Measurements from ENCODE around the gene OARD1.
A peak's percentile ranks its signal among the peaks of the same experiment; 100 is the strongest.

OARD1 gene

DNA sequence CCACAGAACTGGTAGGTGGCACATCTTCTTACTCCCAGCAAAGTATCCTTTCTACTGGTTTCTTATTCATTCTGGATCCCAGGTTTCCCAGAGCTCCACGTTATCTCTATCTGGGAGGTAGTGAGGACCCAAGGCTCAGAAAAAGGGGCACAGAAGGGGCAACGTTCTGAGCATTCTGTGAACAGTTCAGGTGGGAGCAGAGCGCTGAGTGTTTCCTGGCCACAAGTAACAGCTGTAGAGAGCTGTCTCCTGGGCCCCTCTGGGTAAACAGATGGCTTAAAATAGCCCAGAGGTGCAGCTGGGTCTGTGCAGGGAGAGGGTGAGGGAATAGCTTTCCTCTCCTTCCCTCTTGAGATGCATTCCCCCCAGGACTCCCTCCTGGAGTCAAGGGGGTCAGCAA is 17.0 kb downstream of the OARD1 start:
- H3K27me3 Mint-ChIP-seq (ENCODE audit: low read depth, poor library complexity) = peaks cover 7% of the 10 kb centered on the region
- TF ChIP-seq, protein P1, sequence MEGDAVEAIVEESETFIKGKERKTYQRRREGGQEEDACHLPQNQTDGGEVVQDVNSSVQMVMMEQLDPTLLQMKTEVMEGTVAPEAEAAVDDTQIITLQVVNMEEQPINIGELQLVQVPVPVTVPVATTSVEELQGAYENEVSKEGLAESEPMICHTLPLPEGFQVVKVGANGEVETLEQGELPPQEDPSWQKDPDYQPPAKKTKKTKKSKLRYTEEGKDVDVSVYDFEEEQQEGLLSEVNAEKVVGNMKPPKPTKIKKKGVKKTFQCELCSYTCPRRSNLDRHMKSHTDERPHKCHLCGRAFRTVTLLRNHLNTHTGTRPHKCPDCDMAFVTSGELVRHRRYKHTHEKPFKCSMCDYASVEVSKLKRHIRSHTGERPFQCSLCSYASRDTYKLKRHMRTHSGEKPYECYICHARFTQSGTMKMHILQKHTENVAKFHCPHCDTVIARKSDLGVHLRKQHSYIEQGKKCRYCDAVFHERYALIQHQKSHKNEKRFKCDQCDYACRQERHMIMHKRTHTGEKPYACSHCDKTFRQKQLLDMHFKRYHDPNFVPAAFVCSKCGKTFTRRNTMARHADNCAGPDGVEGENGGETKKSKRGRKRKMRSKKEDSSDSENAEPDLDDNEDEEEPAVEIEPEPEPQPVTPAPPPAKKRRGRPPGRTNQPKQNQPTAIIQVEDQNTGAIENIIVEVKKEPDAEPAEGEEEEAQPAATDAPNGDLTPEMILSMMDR (IDR thresholded peaks at IDR 0.05) = no peak
- no peaks in the 10 kb centered on the region for H3K9me3 Mint-ChIP-seq
- peak overlapping the region; percentile 55 for H3K27ac Mint-ChIP-seq
- peaks cover 93% of the 10 kb centered on the region for H3K4me1 Mint-ChIP-seq
- H3K36me3 Mint-ChIP-seq (ENCODE audit: low read depth) = peaks cover 2% of the 10 kb centered on the region
- peak overlapping the region; percentile 29 for H3K4me3 Mint-ChIP-seq
- no peak for DNase-seq

DNA sequence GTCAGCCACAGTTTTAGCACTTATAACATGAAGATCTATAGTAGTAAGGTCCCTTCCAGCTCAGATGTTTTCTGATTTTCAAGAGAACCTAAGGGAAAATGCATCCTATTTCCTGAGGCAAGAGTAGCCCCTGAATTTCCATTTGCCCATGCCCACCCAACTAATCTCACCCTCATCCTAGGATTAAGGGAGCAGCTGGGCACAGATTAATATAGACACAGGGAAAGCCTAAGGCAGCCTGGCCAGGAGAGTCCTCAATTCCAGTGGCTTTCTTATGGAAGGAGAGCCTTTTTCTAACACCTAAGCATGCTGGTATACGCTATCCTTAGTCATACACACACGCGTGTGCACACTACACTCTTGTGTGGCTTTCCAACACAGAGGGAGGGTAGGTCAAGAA is 17.6 kb downstream of the OARD1 start:
- H3K4me3 Mint-ChIP-seq = no peak overlapping the region
- no peaks in the 10 kb centered on the region for H3K36me3 Mint-ChIP-seq (ENCODE audit: low read depth)
- peaks cover 93% of the 10 kb centered on the region for H3K4me1 Mint-ChIP-seq
- DNase-seq = no peak
- H3K9me3 Mint-ChIP-seq = no peaks in the 10 kb centered on the region
- no peak overlapping the region for H3K27ac Mint-ChIP-seq
- H3K27me3 Mint-ChIP-seq (ENCODE audit: low read depth, poor library complexity) = peaks cover 7% of the 10 kb centered on the region
- TF ChIP-seq, protein P1 (IDR thresholded peaks at IDR 0.05) = no peak

DNA sequence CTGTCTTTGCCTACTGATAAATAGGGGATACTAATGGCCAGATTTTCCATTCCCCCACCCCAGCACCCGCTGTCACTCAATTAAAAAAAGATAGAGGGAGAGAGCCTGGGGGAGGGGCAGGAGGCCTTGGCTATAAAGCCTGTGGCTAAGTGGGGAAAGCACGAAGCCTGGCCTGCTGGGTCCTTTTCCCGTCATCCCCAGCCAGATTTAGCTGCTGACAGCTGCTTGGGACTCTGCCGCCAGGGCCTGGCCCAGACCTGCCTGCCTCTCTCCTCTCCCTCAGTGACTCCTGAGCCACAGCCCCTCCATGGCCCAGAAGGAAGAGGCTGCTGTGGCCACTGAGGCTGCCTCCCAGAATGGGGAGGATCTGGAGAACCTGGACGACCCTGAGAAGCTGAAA is 19.1 kb downstream of the OARD1 start, which contains the start of gene APOBEC2:
TSS of gene APOBEC2 (plus strand) at position 162 of the 400 bp plus-strand sequence. CDS start at position 308, 146 bp downstream.
- DNase-seq = no peak
- TF ChIP-seq, protein P1 (IDR thresholded peaks at IDR 0.05) = no peak
- H3K4me3 Mint-ChIP-seq = no peak within 1 kb of the TSS
- H3K36me3 Mint-ChIP-seq (ENCODE audit: low read depth) = no peaks in the 10 kb centered on the region
- H3K9me3 Mint-ChIP-seq = no peaks in the 10 kb centered on the region
- H3K4me1 Mint-ChIP-seq = peaks cover 93% of the 10 kb centered on the region
- H3K27ac Mint-ChIP-seq = no peak within 1 kb of the TSS
- H3K27me3 Mint-ChIP-seq (ENCODE audit: low read depth, poor library complexity) = peaks cover 3% of the 10 kb centered on the region

DNA sequence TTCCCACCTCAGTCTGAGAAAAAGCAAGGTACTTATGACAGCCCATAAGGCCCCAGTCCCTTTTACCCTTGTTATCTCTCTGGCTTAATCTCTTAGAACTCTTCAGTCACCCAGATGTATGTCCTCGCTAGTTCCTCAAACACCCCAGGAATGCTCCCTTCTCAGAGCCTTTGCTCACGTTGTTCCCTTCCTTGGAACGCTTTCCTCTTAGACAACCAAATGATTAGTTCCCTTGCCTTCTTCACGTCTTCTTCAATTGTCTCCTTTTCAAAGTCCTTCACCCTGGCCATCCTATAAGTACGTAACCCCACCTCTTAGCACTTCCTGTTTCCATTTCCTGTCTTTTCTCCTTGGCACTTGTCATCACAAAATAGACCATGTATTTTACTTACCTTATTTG is 20.3 kb downstream of the OARD1 start:
- H3K27me3 Mint-ChIP-seq (ENCODE audit: low read depth, poor library complexity) = peaks cover 6% of the 10 kb centered on the region
- DNase-seq = no peak
- no peaks in the 10 kb centered on the region for H3K9me3 Mint-ChIP-seq
- TF ChIP-seq, protein P1 (IDR thresholded peaks at IDR 0.05) = no peak
- H3K27ac Mint-ChIP-seq = no peak overlapping the region
- no peaks in the 10 kb centered on the region for H3K36me3 Mint-ChIP-seq (ENCODE audit: low read depth)
- no peak overlapping the region for H3K4me3 Mint-ChIP-seq
- peaks cover 90% of the 10 kb centered on the region for H3K4me1 Mint-ChIP-seq

DNA sequence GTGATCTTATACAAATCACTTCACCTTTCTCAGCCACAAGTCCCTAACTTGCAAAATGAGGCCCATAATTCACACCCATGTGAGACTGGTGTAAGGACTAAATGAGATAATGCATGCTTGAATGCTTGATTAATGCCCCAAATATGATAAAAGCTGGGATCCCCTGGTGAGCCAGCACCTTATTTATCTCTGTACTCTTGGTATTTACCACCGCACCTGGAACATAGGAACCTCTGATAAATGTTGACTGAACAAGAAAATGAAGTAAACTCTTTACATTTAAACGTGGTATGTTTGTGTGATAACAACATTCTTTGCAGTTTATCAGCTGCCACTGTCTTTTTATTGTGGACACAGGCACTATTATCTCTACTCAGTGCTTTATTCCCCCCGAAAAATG is 21.6 kb downstream of the OARD1 start:
- no peaks in the 10 kb centered on the region for H3K36me3 Mint-ChIP-seq (ENCODE audit: low read depth)
- H3K27me3 Mint-ChIP-seq (ENCODE audit: low read depth, poor library complexity) = peaks cover 9% of the 10 kb centered on the region

DNA sequence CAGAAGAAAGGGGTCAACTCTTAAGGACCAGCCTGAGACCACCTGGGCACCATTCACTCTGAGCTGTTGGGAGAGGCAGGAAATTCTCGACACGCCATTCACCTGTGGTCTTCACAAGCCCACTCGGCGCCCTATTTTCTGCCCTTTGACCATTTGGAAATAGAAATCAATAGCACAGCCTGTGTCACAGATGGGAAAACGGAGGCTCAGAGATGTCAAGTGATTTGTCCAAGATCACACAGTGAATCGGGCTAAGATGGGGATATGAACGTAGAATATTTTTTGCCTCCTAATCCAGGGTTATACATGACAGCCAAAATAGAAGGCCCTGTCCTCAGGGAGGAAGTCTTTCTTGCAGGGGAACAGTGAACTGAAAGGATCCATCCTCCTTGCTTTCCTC is 22.2 kb downstream of the OARD1 start:
- Mint-ChIP-seq H3K4me1 (peaks cover 84% of the 10 kb centered on the region), H3K27ac (peak overlapping the region; percentile 21), H3K9me3 (no peaks in the 10 kb centered on the region), H3K4me3 (no peak overlapping the region), H3K27me3 (ENCODE audit: low read depth, poor library complexity) (peaks cover 9% of the 10 kb centered on the region), H3K36me3 (ENCODE audit: low read depth) (no peaks in the 10 kb centered on the region)
- no peak for DNase-seq
- TF ChIP-seq, protein P1 (IDR thresholded peaks at IDR 0.05) = no peak

More for the DNA sequence above, 21.6 kb downstream of the OARD1 start:
- Mint-ChIP-seq H3K4me3 (no peak overlapping the region), H3K27ac (no peak overlapping the region), H3K4me1 (peaks cover 84% of the 10 kb centered on the region), H3K9me3 (no peaks in the 10 kb centered on the region)
- TF ChIP-seq, protein P1 (IDR thresholded peaks at IDR 0.05) = no peak
- DNase-seq = no peak

Data from nephron progenitor cell (in vitro differentiated cells).